K562 (cell line): ENCODE data around the gene TEX14. TPM values are rescaled to one million over a fixed set of nuclear protein-coding genes. Genes with fewer than 3 reads are reported as not detected.

Experiments
- ATAC-seq: fragments of 200-7000 bp; cut with Tn5 transposase; 3 replicates; pipeline ENCODE4 v1.9.1; 2020; ENCODE audit warnings: moderate library complexity
- BruUV-seq: library from RNA; stranded (reverse); fragments of 400-500 nt; replicated peaks from 2 replicates; lab custom pipeline; 2021; lab: Mats Ljungman, UMichigan
- CTCF ChIA-PET: fragments of 300-600 bp; formaldehyde crosslinking; extraction: SDS; loops from one replicate; lab custom pipeline; 2021; ENCODE audit warnings: low intra/inter-chr PET ratio; lab: Yijun Ruan, JAX
- POLR2A ChIA-PET: fragments of 300-600, 350-650 bp; sonication (Branson Sonifier 250); formaldehyde crosslinking; extraction: SDS; loops from one replicate; lab custom pipeline; 2021; ENCODE audit warnings: antibody characterized with exemption, inconsistent platforms; lab: Yijun Ruan, JAX
- DNase-seq, 4 experiments: peaks; one replicate each; pipeline versions ENCODE4 v3.0.0 to v3.0.0-alpha.2; 2011 to 2018; ENCODE audit warnings: low spot score in 3 of 4, mixed read lengths in 3 of 4; ENCODE audit errors: extremely low read depth in 1 of 4
- FAIRE-seq: peaks from 2 replicates; lab custom pipeline; 2011; peaks lifted over from hg19 to GRCh38; lab: Jason Lieb, UNC
- H2AFZ ChIP-seq: 2 replicates; pipeline ENCODE4 v1.6.0; 2011; ENCODE audit warnings: low read depth, low read length, control low read depth, inconsistent platforms
- H3K27ac ChIP-seq: fragments of 200-600 bp; 3 replicates; pipeline ENCODE4 v1.8.0; 2011; ENCODE audit warnings: low read depth, mild to moderate bottlenecking, control low read depth, inconsistent platforms, low read length, moderate library complexity, mixed read lengths; ENCODE audit errors: extremely low read depth
- H3K27me3 ChIP-seq, 2 experiments: fragments of 300-600 bp in 1 of 2; 2 replicates in 1 of 2; 3 replicates in 1 of 2; pipeline versions ENCODE4 v1.6.0 to v1.8.0; 2011; ENCODE audit warnings: inconsistent platforms in 2 of 2, low read length in 2 of 2, mild to moderate bottlenecking in 1 of 2, mixed read lengths in 1 of 2, moderate library complexity in 1 of 2; ENCODE audit not compliant: control insufficient read depth in 2 of 2, insufficient read depth in 2 of 2
- H3K36me3 ChIP-seq: fragments of 300-600 bp; 3 replicates; pipeline ENCODE4 v1.8.0; 2011; ENCODE audit warnings: mild to moderate bottlenecking, low read length, inconsistent platforms; ENCODE audit not compliant: control insufficient read depth, insufficient read depth
- H3K4me1 ChIP-seq, 2 experiments: fragments of 200-600 bp in 1 of 2; replicated peaks in 1 of 2; 2 replicates in 1 of 2; 3 replicates in 1 of 2; pipeline versions ENCODE4 v1.5.1 to v1.8.0; 2011; ENCODE audit warnings: inconsistent platforms in 2 of 2, low read length in 2 of 2, mild to moderate bottlenecking in 1 of 2, mixed read lengths in 1 of 2, moderate library complexity in 1 of 2; ENCODE audit not compliant: control insufficient read depth in 2 of 2, insufficient read depth in 2 of 2
- H3K4me2 ChIP-seq: 2 replicates; pipeline ENCODE4 v1.6.1; 2011; ENCODE audit warnings: low read length, control low read depth, inconsistent platforms, mixed read lengths; ENCODE audit not compliant: insufficient read depth
- H3K4me3 ChIP-seq: fragments of 200-600 bp; sonication (generic), shearing (Covaris generic); 2 replicates; pipeline ENCODE4 v1.5.1; 2016; ENCODE audit warnings: control low read depth, inconsistent platforms
- H3K79me2 ChIP-seq: fragments of 200-600 bp; 3 replicates; pipeline ENCODE4 v1.8.0; 2011; ENCODE audit warnings: low read length, inconsistent platforms; ENCODE audit not compliant: control insufficient read depth, insufficient read depth
- H3K9ac ChIP-seq, 2 experiments: 2 replicates each; pipeline versions ENCODE4 v1.6.0 to v1.6.1; 2011; ENCODE audit warnings: low read depth in 2 of 2, low read length in 2 of 2, control low read depth in 1 of 2, inconsistent platforms in 1 of 2, mild to moderate bottlenecking in 1 of 2, mixed read lengths in 1 of 2; ENCODE audit not compliant: insufficient read depth in 1 of 2
- H3K9me1 ChIP-seq: one replicate; pipeline ENCODE4 v1.6.0; 2011; ENCODE audit warnings: inconsistent platforms, mild to moderate bottlenecking, low read length, moderate library complexity; ENCODE audit not compliant: control insufficient read depth, insufficient read depth
- H3K9me3 ChIP-seq: replicated peaks from 2 replicates; pipeline ENCODE4 v1.5.1; 2011; ENCODE audit warnings: low read depth, low read length, inconsistent platforms; ENCODE audit not compliant: control insufficient read depth, insufficient read depth
- H4K20me1 ChIP-seq: replicated peaks from 2 replicates; pipeline ENCODE4 v1.6.1; 2011; ENCODE audit warnings: low read length, inconsistent platforms, mixed read lengths; ENCODE audit not compliant: control insufficient read depth, insufficient read depth
- BHLHE40 ChIP-seq: IDR thresholded peaks from 2 replicates; pipeline ENCODE4 v1.6.1; 2011; ENCODE audit warnings: low read length, improper control_type of control experiment
- CBX5 ChIP-seq: IDR thresholded peaks from 2 replicates; pipeline ENCODE4 v1.6.1; 2014; ENCODE audit warnings: low read depth, borderline replicate concordance
- CHD1 ChIP-seq: fragments of 200-600 bp; sonication (generic); IDR thresholded peaks from one replicate; pipeline ENCODE4 v1.6.1; 2012; ENCODE audit warnings: mild to moderate bottlenecking, moderate library complexity, low read length, inconsistent platforms
- ERF ChIP-seq: fragments of 450-650 bp; formaldehyde crosslinking; IDR thresholded peaks from 2 replicates; pipeline ENCODE4 v1.4.0; 2020; ENCODE audit warnings: mild to moderate bottlenecking, mixed read lengths
- HEY1 ChIP-seq: fragments of 250-450 bp; sonication (Bioruptor Pico); IDR thresholded peaks from 2 replicates; pipeline ENCODE4 v1.5.0; 2020; ENCODE audit warnings: mild to moderate bottlenecking, moderate library complexity, borderline replicate concordance
- LARP7 ChIP-seq: fragments of 450-650 bp; IDR thresholded peaks from 2 replicates; pipeline ENCODE4 v1.6.1; 2016
- PRMT5 ChIP-seq: sonication (generic); formaldehyde crosslinking; IDR thresholded peaks from 2 replicates; pipeline ENCODE4 v1.5.0; 2020; ENCODE audit warnings: missing genetic modification reagents
- RNF2 ChIP-seq: sonication (generic); IDR thresholded peaks from 2 replicates; pipeline ENCODE4 v1.6.1; 2016
- SETDB1 ChIP-seq: IDR thresholded peaks from one replicate; pipeline ENCODE4 v1.6.1; 2012; ENCODE audit warnings: low read length, control low read depth, inconsistent platforms
- TBL1XR1 ChIP-seq, 2 experiments: IDR thresholded peaks; 2 replicates each; pipeline ENCODE4 v1.6.1; 2012; ENCODE audit warnings: improper control_type of control experiment in 2 of 2, low read length in 2 of 2, mild to moderate bottlenecking in 1 of 2
- TRIM28 ChIP-seq: fragments of 450-650 bp; IDR thresholded peaks from 2 replicates; pipeline ENCODE4 v1.6.1; 2017
- XRCC5 ChIP-seq: fragments of 200-400 bp; formaldehyde crosslinking; IDR thresholded peaks from 2 replicates; pipeline ENCODE4 v1.6.1; 2017; ENCODE audit warnings: low read depth, mild to moderate bottlenecking, low read length
- ZNF584 ChIP-seq: fragments of 200-800 bp; sonication (Bioruptor generic); IDR thresholded peaks from 2 replicates; pipeline ENCODE4 v1.6.1; 2016; ENCODE audit warnings: low read depth, mild to moderate bottlenecking, missing genetic modification characterization, missing compliant biosample characterization
- WGBS: fragments of 100-300 bp; shearing (Covaris generic); methylation state at CpG from one replicate; pipeline ENCODE4 v1.1.6; 2016; ENCODE audit warnings: low coverage, mixed read lengths; ENCODE audit not compliant: insufficient coverage; ENCODE audit errors: missing lambda C conversion rate; 5-methylcytosine and 5-hydroxymethylcytosine counted together
- in situ Hi-C: fragments of 300-500 bp; cut with MboI; formaldehyde crosslinking; loops from 4 replicates; pipeline ENCODE4 v1.15.0; 2018; ENCODE audit warnings: inconsistent platforms, mixed read lengths
- intact Hi-C: fragments of 100-400 bp; cut with micrococcal nuclease; formaldehyde crosslinking; loops from 2 replicates; pipeline ENCODE4 v1.14.2; 2022
- polyA plus RNA-seq, 8 experiments: library from polyadenylated mRNA; depleted of rRNA in 4 of 8; stranded (reverse) in 5 of 8; unstranded in 3 of 8; fragments of >200 nt; fragmentation: Nextera tagmentation in 2 of 8; fragmentation: Illumina TruSeq in 1 of 8; extraction: Ambion mirVana in 2 of 8; extraction: Trizol in 1 of 8; gene quantifications; 2 replicates each; pipeline versions ENCODE4 v1.2.1 to v1.2.3, GENCODE V29; 2011 to 2014; ENCODE audit warnings: inconsistent platforms in 1 of 8, missing spikeins in 1 of 8
- total RNA-seq, 7 experiments: library from RNA; depleted of rRNA in 6 of 7; stranded (reverse); fragments of >200 nt in 6 of 7; fragmentation: Illumina TruSeq in 2 of 7; extraction: Trizol in 2 of 7; gene quantifications; 2 replicates each; pipeline versions ENCODE4 v1.2.1 to v1.2.3, GENCODE V29; 2011 to 2021; ENCODE audit warnings: low replicate concordance in 1 of 7
- TF ChIP-seq, protein P1 (sequence below): fragments of 450-650 bp; IDR thresholded peaks from 2 replicates; pipeline ENCODE4 v1.6.1; 2016; ENCODE audit warnings: borderline replicate concordance
- TF ChIP-seq, protein P2 (sequence below): fragments of 250-450 bp; sonication (Bioruptor Pico); IDR thresholded peaks from 2 replicates; pipeline ENCODE4 v1.8.0; 2022; ENCODE audit warnings: moderate library complexity, mild to moderate bottlenecking, inconsistent platforms
- TF ChIP-seq, protein P3 (sequence below): fragments of 450-650 bp; formaldehyde crosslinking; IDR thresholded peaks from 2 replicates; pipeline ENCODE4 v1.4.0; 2022; ENCODE audit warnings: missing genetic modification characterization
- TF ChIP-seq, protein P4 (sequence below): fragments of 250-450 bp; sonication (Bioruptor Pico); IDR thresholded peaks from 2 replicates; pipeline ENCODE4 v1.8.0; 2022; ENCODE audit warnings: moderate library complexity, mild to moderate bottlenecking, inconsistent platforms

The TEX14 gene
- total and polyA plus RNA-seq, 9 of the 15 experiments (the other 6 are each of a cell fraction or from before 2014, with no cell fraction given), result 0.05 to 0.12 (median 0.09) TPM; not detected in 1

DNA sequence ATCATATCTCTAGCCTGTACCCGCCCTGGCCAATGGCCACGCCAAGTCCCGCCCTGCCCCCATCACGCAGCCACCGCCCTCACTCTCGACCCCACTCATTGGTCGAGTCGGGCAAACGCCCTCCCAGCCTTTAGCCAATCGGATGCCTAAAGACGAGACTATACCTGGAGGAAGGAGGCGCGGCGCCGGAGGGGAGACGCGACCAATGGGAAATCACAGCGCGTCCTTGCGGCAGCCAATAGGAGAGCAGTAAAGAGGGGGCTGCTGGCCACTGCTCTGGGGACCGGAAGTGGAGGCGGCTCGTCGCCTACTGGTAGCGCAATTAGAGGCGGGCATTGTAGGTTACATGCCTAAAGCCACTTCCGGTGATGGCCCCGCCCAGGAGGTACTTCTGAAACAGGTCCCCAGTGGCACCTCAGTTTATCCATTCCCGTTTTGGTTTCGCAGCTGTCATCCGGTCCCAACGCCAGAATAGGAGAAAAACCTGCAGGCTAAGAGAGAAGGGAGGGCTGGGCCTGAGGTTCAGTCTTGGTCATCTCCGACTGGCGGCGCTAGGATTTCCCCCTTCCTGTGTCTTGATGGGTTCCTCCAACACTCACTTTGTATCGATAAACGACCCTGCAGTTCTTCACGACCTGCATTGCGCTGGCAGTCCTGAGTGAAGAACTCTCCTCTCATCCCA is 173.8 kb downstream of the TEX14 start:
- H3K4me1 ChIP-seq, result peaks cover 29% of the 10 kb centered on the region in 2 experiments
- BruUV-seq, result no TSS peak
- intact Hi-C loops, result loop anchor here (1.0 to 5.0 kb wide), 5 partner anchors 59 to 487 kb away; no protein-coding TSS in a partner anchor
- H3K36me3 ChIP-seq, result peaks cover 12% of the 10 kb centered on the region
- in situ Hi-C loops, result no loop called here
- H3K4me2 ChIP-seq, result peak overlapping the region; percentile 99
- H3K27me3 ChIP-seq, result no peaks in the 10 kb centered on the region
- peak overlapping the region; percentile 83 for H3K4me3 ChIP-seq
- ATAC-seq (peak; percentile 92), DNase-seq (peak; percentile 97 to 100 (median 98)), FAIRE-seq (peak; percentile 100)
- under 1% methylated on average over 38 of the region's 39 CpGs for WGBS
- H3K9ac ChIP-seq, result peak overlapping the region; percentile 92 to 95
- H4K20me1 ChIP-seq, result no peaks in the 10 kb centered on the region
- ChIA-PET CTCF (interaction anchor here (0.6 to 3.5 kb wide), 2 partner anchors 487 to 1444 kb away, joined by 3 to 28 read pairs; no protein-coding TSS in a partner anchor), POLR2A (interaction anchor here (0.6 to 2.0 kb wide), 8 partner anchors 10 to 253 kb away, joined by 3 to 28 read pairs (median 6); no protein-coding TSS in a partner anchor)
- H3K79me2 ChIP-seq, result peaks cover 24% of the 10 kb centered on the region
- H2AFZ ChIP-seq, result peak overlapping the region; percentile 100
- no peaks in the 10 kb centered on the region for H3K9me1 ChIP-seq
- H3K27ac ChIP-seq, result peak overlapping the region; percentile 89
- H3K9me3 ChIP-seq, result no peaks in the 10 kb centered on the region
- TF ChIP-seq ZNF584 (CRISPR knock-in tag) (no peak), HEY1 (CRISPR knock-in tag) (no peak), XRCC5 (no peak; the same call in 1 of the 2 replicates), CHD1 (peak; percentile 43), TRIM28 (peak; percentile 56; the same call in 1 of the 2 replicates), LARP7 (no peak), ERF (CRISPR knock-in tag) (0 out of 2 replicates have a peak, but pooled peaks have one; percentile 53), TBL1XR1 (IDR thresholded peaks at IDR 0.05; ENCODE audit: low read length in 2 of 2) (peak in 1 of 2 experiments; percentile 54; a peak in 3 of 4 replicates), RNF2 (peak; percentile 7; the same call in 1 of the 2 replicates), PRMT5 (CRISPR knock-in tag) (no peak), SETDB1 (no peak), CBX5 (0 out of 2 replicates have a peak, but pooled peaks have one; percentile 19), BHLHE40 (no peak; the same call in 1 of the 2 replicates)
- TF ChIP-seq, protein P1, sequence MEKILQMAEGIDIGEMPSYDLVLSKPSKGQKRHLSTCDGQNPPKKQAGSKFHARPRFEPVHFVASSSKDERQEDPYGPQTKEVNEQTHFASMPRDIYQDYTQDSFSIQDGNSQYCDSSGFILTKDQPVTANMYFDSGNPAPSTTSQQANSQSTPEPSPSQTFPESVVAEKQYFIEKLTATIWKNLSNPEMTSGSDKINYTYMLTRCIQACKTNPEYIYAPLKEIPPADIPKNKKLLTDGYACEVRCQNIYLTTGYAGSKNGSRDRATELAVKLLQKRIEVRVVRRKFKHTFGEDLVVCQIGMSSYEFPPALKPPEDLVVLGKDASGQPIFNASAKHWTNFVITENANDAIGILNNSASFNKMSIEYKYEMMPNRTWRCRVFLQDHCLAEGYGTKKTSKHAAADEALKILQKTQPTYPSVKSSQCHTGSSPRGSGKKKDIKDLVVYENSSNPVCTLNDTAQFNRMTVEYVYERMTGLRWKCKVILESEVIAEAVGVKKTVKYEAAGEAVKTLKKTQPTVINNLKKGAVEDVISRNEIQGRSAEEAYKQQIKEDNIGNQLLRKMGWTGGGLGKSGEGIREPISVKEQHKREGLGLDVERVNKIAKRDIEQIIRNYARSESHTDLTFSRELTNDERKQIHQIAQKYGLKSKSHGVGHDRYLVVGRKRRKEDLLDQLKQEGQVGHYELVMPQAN, result peak; percentile 79; the same call in 1 of the 2 replicates
- TF ChIP-seq, protein P2, sequence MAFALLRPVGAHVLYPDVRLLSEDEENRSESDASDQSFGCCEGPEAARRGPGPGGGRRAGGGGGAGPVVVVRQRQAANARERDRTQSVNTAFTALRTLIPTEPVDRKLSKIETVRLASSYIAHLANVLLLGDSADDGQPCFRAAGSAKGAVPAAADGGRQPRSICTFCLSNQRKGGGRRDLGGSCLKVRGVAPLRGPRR, result no peak
- TF ChIP-seq, protein P3, sequence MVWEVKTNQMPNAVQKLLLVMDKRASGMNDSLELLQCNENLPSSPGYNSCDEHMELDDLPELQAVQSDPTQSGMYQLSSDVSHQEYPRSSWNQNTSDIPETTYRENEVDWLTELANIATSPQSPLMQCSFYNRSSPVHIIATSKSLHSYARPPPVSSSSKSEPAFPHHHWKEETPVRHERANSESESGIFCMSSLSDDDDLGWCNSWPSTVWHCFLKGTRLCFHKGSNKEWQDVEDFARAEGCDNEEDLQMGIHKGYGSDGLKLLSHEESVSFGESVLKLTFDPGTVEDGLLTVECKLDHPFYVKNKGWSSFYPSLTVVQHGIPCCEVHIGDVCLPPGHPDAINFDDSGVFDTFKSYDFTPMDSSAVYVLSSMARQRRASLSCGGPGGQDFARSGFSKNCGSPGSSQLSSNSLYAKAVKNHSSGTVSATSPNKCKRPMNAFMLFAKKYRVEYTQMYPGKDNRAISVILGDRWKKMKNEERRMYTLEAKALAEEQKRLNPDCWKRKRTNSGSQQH, result 0 out of 2 replicates have a peak, but pooled peaks have one; percentile 10
- TF ChIP-seq, protein P4, sequence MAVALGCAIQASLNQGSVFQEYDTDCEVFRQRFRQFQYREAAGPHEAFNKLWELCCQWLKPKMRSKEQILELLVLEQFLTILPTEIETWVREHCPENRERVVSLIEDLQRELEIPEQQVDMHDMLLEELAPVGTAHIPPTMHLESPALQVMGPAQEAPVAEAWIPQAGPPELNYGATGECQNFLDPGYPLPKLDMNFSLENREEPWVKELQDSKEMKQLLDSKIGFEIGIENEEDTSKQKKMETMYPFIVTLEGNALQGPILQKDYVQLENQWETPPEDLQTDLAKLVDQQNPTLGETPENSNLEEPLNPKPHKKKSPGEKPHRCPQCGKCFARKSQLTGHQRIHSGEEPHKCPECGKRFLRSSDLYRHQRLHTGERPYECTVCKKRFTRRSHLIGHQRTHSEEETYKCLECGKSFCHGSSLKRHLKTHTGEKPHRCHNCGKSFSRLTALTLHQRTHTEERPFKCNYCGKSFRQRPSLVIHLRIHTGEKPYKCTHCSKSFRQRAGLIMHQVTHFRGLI (CRISPR knock-in tag), result no peak
